Prostate gland (tissue), 2 donors: ENCODE results near the gene CTDSPL2.

Source experiments
- POLR2AphosphoS5 ChIP-seq: sonication (generic); formaldehyde crosslinking; IDR thresholded peaks from one replicate; pipeline ENCODE4 v1.6.1; 2017; ENCODE audit warnings: antibody characterized with exemption
- TF ChIP-seq, protein P1 (sequence below), 4 experiments: fragments of 200-600 bp in 2 of 4; fragments of 450-650 bp in 2 of 4; sonication (generic) in 2 of 4; IDR thresholded peaks; 1 replicate in 3 of 4; 2 replicates in 1 of 4; pipeline ENCODE4 v1.5.1; 2016 to 2019; ENCODE audit warnings: antibody characterized with exemption in 4 of 4, mild to moderate bottlenecking in 2 of 4, moderate library complexity in 2 of 4

DNA sequence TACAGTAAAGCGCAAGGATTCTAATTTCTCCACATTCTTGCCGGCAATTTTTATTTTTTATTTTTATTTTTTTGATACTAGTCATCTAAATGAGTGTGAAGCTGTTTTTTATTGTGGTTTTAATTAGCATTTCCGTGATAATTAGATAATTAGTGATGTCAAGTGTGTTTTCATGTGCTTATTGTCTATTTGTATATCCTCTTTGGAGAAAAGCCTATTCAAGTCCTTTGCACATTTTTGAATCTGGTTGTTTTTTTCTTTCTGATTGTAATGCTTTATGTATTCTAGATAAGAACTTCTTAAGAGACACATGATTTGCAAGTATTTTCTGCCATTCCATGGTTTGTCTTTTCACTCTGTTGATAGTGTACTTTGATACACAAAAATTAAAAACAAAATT, 16.1 kb downstream of the CTDSPL2 start:
- TF ChIP-seq, protein P1, sequence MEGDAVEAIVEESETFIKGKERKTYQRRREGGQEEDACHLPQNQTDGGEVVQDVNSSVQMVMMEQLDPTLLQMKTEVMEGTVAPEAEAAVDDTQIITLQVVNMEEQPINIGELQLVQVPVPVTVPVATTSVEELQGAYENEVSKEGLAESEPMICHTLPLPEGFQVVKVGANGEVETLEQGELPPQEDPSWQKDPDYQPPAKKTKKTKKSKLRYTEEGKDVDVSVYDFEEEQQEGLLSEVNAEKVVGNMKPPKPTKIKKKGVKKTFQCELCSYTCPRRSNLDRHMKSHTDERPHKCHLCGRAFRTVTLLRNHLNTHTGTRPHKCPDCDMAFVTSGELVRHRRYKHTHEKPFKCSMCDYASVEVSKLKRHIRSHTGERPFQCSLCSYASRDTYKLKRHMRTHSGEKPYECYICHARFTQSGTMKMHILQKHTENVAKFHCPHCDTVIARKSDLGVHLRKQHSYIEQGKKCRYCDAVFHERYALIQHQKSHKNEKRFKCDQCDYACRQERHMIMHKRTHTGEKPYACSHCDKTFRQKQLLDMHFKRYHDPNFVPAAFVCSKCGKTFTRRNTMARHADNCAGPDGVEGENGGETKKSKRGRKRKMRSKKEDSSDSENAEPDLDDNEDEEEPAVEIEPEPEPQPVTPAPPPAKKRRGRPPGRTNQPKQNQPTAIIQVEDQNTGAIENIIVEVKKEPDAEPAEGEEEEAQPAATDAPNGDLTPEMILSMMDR (IDR thresholded peaks at IDR 0.05), result no peak
- TF ChIP-seq POLR2AphosphoS5, result no peak
